NCI-H1105 (cell line): ENCODE data around the gene PIGS.
"Not testable (repeated sequence)": the region's sequence is repeated elsewhere in the genome, so short reads cannot be mapped to it uniquely, and the experiment has no call there.

ENCODE experiments used
- DNase-seq: peaks from one replicate; lab custom pipeline; 2025; lab: John Stamatoyannopoulos, UW

Gene PIGS

DNA sequence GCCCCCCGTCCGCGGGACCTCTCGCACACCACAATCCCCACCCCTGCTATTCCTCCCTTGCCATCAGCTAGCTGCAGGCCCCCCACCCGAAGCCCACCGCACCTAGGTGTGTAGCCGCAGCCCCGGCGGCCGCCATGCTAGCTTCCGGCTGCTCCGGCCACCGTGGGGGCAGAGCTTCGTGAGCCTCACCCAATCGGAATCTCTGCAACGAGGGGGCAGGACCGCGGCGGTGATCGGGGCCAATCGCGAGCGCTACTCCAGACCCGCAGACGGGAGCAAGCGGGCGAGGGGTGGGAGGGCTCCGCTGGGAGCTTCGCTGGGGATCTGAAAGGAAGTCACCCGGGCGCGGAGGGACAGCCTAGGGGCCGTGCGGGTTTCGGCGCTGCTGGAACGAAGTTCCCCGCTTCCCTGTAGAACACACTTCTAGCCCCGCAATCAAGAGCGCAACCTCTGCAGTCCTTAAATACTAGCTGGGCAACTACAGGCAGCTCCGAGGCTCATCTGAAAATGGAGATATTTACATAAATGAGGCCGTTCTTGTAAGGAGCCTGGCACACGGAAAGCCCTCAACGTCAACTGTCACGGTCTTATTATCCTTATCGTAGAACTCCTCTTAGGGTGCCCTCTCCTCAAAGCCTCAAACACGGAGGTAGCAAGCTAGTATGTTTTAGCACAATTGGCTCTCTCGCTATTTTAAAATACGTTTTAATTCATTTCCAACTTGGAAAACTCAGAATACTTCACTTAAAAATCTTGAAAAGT lies at the start of gene PIGS:
Gene PIGS, minus strand, starts transcription at position 164 of the 762 bp plus-strand sequence. Its CDS starts 28 bp downstream, at position 136.
- peak; percentile 91 for DNase-seq

DNA sequence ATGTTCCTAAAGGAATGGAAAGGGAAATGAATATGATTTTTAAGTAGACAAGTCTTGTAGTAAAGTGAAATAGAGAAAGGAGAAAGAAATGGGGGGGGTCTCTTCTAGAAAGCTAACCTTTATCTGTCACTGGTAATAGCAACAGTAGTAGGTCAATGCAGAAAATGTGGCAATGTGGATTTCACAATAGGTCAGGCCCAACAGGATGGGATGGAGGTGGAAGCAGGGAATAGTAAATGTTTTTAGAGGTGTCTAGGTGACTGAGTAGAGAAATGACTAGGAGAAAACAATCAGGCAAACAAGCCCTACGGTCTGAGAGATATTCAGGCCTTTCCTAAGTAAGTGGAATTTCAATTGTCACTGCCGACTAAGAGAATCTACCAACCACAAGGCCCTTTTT lies 48.7 kb upstream of the PIGS start:
- no peak for DNase-seq

DNA sequence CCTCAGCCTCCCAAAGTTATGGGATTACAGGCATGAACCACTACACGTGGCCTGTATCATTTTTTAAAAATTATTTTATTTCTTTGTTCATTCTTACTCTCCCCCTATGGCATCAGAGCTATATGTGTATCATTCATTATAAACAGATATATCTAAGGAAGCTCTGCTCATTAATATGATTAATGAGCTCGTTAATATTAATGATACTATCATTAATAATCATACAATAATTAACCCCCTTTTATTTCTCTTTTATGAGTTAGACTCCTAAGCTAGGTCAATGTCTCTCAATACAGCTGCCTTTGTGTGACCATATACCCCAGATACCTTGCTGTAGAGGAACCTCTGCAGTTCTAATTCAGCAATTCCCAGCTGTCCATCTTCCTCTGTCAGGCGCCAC lies 47.1 kb upstream of the PIGS start:
- DNase-seq: no peak

DNA sequence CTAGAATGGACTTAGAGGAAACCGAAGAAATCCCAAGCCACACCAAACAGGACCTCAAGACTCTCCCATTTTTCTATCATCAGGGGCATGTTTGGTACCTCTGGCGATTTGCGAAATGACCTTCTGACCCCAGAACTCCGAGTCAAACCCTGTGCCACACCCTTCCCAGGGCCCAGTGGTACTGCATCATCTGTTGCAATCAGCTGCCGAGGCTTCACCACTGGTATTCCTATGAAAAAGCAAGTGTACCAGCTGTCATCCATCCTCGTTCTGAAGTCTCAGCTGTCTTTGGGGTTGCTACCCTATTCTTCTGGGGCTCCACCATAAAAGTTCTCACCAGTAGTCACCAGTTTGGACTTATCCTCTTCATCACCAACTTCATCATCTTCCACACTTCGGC lies 45.0 kb upstream of the PIGS start:
- no peak for DNase-seq

DNA sequence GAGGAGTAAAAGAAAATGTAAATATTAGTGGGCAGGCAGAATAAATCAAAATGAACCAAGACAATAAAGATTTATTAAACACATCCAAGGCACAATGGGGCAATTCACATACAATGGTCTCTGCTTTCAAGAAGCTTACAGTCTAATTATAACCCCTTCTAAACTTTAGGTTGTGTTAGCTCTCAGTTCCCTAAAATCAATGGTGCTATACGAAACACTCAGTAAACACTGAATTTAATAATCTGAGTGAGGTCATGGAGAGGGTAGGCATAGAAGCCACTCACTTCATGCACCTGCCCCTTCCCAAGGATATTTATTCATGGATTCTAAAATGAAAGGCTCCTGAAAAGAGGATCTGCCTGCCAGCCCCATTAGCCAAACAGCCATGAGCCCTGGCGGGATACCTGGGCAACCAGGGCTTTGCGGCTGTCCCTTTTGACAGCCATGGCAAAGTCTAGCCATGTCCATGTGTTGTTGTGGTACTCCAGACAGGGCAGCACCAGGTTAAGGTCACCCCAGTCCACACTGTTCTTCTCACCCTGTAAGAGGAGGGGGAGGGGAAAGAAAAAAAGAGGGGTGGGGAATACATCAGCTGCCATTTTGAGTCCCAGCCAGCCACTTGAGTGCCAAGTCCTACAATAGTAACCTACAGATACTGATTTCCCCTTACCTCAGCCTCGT lies 44.1 kb upstream of the PIGS start:
- no peak for DNase-seq

DNA sequence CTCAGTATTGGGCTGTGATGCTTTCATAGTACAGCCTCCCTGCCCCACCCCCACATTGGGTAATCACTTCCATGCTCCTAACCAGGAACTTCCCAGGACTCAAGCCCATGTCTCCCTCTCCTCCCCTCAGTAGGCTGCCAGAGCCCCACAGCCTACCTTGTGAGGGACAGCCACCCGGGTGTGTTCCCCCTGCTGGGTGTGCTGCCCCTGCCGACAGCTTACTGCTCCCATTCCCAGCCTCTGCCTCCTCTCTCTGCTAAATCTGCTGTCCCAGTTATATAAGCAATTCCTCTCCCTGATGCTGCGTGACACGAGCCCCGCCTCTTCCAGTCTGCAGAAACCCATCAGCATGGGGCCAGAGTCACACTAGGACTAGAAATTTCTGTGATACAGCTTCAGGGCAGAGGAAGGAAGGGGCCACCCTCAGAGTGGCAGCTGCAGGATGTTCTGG lies 42.6 kb upstream of the PIGS start, which contains the start of gene RSKR:
Gene RSKR, minus strand, starts transcription at position 255 of the 451 bp plus-strand sequence. Its CDS starts 24 bp downstream, at position 231.
- no peak for DNase-seq

DNA sequence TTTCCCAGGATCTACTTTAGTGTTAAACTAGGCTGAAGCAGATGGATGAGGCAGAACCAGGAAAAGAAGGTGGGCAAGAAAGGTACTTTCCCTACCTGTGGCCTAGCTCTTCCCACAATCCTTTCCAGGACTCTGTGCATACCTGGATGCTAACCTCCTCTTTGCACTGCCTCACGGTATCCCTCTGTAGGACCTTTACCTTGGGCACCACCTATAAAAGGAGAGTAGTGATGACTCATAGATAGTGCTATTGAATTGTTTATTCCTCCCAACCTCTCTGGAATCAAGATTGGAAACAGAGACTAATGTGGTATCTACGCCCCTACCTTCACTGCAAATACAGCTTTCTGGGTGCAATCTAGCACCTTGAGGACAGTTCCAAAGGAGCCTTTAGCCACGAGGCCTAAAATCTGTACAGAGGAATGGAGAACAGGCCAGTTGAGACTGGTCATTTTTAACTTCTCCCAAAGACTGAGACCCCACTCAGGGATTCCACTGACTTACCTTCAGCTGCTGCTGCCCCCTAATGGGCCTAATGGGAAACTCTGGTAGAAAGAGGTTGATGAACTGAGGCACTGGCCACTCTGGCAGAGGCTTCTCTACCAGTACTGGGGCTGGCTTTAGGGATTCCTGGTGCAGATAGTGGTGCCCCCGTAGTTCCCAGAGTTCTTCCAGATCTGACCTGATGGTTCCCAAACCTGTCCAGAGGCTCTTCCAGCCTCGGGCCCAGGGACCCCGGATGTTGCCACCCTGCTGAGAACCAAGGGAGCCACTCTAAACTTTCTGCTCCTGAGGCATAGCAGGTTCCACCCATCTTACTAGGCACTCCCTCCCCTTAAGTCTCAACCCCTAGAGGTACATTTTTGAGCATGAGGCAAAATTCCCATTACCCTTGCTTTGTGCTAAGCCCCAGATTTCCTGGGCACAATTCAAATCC lies 41.9 kb upstream of the PIGS start:
- peak; percentile 11 for DNase-seq

DNA sequence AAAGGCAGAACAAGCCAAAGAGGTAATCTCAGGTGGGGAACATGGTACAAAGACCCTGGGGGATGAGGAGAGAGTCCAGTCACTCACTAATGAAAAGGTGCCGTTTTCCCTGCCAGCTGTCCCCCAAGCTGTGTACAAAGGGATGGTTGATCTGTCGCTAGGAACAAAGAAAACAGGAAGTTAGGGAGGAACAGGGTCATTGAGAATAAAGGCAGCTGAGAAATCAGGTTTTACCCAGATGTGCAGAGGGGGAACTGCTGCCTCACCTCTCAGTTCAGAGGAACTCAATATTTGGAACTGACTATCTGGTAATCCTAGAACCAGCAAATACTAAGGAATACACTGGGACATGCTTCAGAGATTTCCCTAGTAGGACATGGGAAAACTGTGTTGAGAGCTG lies 41.2 kb upstream of the PIGS start:
- no peak for DNase-seq

DNA sequence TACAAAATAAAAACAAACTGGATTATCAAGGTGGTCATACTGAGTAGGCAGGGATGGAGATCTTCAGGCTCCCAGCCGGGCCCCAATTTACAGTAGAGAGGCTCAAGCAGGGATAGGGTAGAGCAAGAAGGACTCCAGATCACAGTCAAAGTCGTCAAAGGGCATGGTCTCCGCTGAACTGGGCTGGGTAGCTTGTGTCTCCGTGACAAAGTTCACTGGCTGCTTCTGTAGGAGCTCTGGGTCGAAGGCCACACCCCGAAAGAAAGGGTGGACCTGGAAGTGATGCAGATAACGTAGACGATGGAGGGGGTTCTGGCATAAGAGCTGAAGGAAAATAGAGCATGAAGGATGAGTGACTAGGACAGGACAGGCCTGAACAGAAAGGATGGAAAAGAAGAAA lies 39.1 kb upstream of the PIGS start:
- DNase-seq: no peak

DNA sequence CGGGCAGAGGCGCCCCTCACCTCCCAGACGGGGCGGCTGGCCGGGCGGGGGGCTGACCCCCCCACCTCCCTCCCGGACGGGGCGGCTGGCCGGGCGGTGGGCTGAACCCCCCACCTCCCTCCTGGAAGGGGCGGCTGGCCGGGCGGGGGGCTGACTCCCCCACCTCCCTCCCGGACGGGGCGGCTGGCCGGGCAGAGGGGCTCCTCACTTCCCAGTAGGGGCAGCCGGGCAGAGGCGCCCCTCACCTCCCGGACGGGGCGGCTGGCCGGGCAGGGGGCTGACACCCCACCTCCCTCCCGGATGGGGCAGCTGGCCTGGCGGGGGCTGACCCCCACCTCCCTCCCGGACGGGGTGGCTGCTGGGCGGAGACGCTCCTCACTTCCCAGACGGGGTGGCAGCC lies 32.7 kb upstream of the PIGS start:
- not testable (repeated sequence) for DNase-seq

DNA sequence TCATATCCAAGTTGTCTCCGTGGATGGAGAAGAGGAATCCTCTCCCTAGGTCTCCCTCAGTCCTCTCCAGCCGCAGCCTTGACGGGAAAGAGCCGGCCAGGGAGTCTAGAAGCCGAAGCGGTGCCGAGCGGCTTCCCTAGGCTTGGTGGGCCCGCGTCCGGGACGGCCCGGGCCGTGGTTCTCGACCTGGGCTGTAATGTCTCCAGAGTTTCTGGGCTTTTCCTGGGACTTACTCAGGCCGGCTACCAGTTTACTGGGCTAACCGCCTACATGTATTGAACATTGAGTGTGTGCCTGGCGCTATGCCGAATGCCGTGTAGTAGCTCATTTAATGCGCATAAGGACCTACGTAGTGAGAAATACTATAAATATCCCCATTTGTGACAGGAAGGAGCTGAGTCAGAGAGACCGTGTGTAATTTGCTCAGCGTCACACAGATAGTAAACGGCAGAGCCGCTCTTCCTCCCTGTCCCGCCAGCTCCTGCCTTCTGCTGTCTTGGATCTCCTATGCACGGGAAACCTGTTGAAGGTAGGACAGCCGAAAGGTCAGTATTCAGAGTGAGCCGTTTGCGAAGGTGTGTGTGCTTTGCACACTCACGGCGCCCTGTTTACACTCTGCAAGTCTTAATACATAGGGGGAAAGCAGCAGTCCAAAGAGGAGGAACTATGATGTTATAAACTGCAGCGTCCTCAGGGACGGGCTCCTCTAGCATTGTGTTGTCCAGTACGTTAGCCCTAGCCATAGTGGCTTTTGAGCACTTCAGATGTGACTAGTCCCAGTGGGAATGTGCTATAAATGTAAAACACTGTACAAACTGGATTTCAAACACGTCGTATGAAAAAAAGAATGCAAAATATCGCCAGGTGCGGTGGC lies 28.2 kb upstream of the PIGS start:
- peak; percentile 30 for DNase-seq

DNA sequence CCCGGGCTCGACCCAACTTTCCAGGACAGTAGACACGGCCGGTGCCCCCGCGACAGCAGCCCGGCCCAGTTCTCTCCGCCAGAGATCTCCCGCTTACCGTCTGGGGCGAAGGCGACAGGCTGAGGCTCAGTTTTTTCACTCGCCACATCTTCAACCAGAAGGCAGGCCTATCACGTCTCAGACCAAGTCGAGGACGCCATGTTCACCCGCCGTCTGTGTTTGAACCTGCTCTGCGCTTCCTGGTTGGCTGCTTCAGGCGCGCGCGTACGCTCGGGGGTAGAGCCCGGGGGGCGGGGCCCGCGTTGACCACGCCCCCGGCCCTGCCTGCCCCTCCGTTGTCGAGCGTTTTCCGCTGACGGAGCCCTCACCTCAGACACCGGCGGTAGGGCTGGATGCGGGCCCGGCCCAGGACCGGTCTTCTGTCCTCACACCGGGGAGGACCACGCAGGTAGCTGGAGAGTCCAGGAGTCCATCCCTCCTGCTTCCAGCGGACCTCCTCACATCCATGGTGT lies 27.5 kb upstream of the PIGS start, which contains the start of gene SPAG5:
Gene SPAG5, minus strand, starts transcription at position 227 of the 512 bp plus-strand sequence. Its CDS starts 79 bp downstream, at position 148.
- peak; percentile 90 for DNase-seq

DNA sequence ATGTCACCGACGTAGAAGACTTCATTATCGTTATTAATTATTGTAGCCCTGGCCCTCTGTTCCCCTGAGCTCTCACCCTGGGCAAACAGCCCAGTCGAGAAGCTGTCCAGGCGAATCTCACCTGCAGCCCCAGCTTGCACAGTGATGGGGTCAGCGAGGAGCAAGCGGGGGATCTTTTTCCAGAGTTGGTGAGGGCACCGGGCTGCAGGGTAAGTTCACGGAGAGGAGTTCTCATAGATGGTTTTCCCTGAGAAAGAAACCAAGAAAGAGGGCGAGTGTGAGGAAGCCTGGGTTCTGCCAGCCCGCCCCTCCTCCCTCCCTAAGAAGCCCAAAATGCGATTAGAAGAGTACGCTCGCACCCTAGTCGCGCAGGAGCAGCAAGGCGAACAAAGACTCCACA lies 27.1 kb upstream of the PIGS start:
- peak; percentile 43 for DNase-seq

DNA sequence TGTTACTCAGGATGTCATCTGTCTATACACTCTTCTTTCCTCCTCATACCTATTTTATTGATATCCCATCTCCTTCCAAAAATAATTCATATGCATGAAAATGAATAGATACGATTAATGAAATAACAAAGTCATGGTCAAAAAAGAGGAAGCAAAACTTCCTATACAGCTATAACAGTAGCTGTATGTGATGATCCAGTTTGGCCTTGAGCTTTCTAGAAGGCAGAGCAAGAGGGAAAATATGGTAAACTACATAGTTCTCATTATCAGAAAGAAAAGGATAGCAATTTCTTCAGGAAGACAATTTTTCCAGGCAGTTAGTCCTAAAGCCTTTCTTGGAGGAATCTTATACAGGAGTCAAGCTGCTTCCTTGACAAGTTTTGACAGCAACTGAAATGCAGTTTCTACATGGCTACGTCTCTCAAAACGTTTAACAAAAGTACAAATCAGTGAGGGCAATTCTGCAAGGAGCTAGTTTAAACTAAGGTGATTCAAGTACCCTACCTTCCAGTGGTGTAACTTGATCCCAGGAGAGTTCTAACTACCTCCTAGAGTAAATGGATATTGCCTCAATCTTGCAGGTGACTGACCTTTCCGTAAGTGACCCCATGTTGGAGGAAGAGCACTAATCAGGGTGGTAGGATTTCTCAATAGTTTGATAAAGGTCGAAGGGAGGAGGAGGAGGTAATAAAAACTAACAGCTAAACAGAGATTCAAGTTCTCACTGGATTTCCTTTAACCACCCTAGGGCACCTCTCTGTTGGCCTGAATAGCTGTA lies 26.5 kb upstream of the PIGS start:
- DNase-seq: peak; percentile 3

DNA sequence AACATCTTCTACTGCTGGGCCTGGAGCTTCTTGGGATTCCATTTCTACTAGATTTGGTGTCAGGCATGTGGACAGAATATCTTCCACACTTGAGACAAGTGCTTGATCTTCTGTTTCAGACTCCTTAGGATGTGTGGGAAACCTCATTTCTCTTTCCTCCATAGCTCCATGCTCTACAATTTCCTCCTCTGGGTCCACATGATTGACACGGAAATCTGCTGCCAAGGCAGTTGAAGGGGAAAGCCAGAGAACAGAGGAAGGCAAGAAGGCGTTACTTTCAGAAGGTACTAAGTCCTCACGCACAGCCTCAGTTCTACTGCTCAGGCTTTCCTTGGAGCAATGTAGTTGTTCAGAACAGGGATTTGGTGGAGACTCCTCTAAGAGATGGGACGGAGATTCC lies 20.9 kb upstream of the PIGS start:
- no peak for DNase-seq

DNA sequence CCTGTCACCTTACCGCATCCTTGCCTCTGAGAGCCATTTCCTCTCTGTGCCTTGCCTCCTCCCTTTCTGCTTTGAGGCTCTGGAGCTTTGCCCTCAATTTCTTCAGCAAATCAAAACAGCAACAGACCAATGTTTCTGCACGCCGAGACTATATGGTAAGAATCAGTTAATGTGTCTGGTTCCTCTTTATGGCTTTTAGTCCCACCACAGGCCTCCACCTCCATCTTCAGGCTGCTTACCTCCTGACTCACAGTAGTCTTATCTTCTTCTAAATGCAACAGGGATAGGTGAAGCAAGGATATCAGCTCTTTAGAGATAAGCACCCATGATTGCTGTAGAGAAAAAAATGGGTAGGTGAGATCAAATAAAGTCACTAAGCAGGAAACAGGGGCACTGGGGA lies 14.5 kb upstream of the PIGS start:
- DNase-seq: no peak

DNA sequence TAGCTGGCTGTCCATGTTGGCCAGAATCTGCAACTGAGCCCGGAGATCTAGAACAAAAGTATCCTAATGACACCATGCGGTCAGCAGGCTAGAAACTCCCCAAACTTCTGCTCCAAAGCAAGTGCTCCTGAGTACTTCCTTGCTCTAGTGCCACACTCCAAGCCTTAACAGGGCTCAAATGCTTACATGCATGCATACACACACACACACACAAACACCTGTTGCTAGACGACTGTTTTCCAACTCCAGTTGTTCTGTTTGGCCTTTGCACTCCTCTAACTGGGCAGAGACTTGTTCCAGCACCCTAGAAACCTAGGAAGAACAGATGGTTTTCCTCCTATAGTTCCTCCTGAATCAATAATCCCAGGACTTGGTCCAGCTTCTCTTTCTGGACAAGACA lies 13.1 kb upstream of the PIGS start:
- no peak for DNase-seq

DNA sequence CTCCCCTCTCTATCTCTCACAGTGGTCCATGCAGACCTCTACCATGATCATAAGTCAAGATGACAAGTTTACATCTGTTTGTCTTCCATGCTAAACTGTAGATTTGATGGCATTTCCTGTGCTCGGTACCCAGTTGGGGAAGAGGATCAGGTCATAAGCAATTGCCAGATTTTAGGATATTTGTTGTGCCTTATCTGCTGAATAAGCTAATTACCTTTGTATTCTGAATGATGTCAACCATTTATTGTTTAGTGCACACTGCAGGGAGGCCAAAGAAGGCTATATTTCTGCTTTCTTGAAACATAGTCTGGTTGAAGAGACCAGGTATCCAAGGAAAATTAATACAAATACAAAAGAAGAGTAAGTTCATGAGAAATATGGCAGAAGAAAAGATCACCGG lies 11.2 kb upstream of the PIGS start:
- DNase-seq: no peak

DNA sequence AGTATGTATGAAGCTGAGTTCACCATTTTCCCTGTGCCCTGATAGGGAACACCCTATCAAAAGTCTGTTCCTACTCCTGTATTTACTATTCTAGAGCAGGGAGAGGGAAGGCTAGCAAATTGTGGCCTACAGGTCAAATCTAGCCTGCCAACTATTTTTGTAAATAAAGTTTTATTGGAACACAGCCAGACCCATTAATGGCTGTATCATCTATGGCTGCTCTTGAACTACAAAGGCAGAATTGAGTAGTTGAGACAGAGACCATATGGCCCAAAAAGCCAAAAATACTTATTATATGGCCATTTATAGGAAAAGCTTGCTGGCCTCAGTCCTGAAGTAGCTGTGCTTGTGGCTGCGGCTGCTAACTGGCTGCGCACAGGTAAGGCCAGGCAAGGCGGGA lies 9.6 kb upstream of the PIGS start:
- DNase-seq: no peak

DNA sequence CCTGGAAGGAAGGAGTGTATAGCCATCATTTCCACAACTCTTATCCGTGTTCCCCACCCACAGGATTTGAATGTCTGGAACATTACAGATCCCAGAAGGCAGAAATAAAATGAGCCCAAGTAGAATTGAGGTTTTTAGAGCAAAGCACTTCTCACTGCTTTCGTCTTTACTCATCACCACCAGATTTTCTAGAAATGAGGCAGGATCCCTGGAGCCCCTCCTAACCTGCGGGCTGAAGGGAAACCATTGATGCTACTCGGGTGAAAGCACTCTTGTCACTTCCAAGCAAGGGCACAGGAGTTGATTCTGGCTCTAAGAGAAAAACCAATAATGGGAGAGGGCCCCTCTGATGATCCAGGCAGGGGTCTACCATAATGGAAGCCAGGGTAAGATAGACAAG lies 8.2 kb upstream of the PIGS start:
- no peak for DNase-seq
